Measurements from ENCODE around the gene PSMB2. TPM values are rescaled to one million over a fixed set of nuclear protein-coding genes. Genes with fewer than 3 reads are reported as not detected.

PSMB2 gene
- total RNA-seq, 1 experiment from 2014 or later: 122 TPM

DNA sequence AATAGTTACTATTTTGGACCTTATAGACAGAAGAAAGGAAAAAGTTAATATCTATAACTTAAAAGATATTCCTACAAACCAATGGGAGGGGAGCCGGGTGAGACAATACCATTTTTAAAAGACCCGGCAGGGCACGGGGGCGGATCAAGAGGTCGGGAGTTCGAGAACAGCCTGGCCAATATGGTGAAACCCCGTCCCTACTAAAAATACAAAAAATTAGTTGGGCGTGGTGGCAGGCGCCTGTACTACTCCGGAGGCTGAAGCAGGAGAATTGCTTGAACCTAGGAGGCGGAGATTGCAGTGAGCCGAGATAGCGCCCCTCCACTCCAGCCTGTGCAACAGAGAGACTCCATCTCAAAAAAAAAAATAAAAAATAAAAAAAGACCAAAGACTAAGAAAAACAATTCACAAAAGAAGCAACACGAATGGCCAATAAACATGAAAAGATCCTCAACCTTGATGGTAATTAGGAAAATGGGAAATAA is 1.2 kb upstream of the PSMB2 start (continued):
- TF ChIP-seq, protein P1, sequence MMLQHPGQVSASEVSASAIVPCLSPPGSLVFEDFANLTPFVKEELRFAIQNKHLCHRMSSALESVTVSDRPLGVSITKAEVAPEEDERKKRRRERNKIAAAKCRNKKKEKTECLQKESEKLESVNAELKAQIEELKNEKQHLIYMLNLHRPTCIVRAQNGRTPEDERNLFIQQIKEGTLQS (IDR thresholded peaks at IDR 0.05): no peak
- no peak for TF ChIP-seq TCF7L2 (IDR thresholded peaks at IDR 0.05; ENCODE audit: borderline replicate concordance, extremely low read depth, insufficient read depth, insufficient read length)
- TF ChIP-seq ZNF274 (IDR thresholded peaks at IDR 0.05; ENCODE audit: low read depth, low read length): no peak

DNA sequence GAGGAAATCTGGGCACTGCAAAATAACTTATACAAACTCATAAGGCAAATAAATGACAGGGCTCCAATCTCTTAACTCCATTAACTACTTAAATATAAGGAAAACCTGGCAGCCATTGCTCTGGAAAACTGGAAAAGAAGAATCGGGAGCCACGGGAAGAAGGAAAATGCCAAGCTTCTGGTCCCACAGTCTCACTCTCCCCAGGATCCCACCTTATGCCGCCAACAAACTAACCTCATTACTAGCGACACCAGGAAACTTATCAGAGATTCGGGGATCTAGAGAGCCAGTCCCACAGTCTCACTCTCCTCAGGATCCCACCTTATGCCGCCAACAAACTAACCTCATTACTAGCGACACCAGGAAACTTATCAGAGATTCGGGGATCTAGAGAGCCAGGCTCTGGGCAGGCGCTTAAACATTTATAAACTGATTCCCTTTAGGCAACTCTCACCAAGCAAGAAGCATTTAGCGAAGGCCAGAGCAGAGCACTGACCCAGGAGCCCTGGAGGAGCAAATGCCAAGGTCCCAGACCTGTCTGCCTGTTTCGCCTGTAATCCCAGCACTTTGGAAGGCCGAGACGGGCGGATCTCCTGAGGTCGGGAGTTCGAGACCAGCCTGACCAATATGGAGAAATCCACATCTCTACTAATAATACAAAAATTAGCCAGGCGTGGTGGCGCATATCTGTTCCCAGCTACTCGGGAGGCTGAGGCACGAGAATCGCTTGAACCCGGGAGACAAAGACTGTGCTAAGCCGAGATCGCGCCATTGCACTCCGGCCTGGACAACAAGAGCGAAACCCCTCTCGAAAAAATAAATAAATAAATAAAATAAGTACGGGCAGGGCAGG is 720 bp downstream of the PSMB2 start:
- Histone ChIP-seq H3K27ac (ENCODE audit: low read depth, low read length) (peak overlapping the region; percentile 89), H3K36me3 (ENCODE audit: control insufficient read depth in 1 of 2, insufficient read depth in 2 of 2, low read length in 2 of 2) (peaks cover 5 to 20% of the 10 kb centered on the region in 2 experiments; a peak in 3 of 4 replicates), H3K9me2 (ENCODE audit: insufficient read depth) (no peaks in the 10 kb centered on the region), H3K9me3 (ENCODE audit: control insufficient read depth in 1 of 2, insufficient read depth in 1 of 2, low read depth in 1 of 2, low read length in 2 of 2) (no peaks in the 10 kb centered on the region), H3K4me2 (ENCODE audit: low read length) (peak overlapping the region; percentile 77), H2AFZ (ENCODE audit: low read depth, low read length, poor library complexity, severe bottlenecking) (no peak overlapping the region), H3K9ac (ENCODE audit: low read length) (peak overlapping the region; percentile 86), H3K79me2 (ENCODE audit: insufficient read depth, low read length) (peaks cover 59% of the 10 kb centered on the region), H3K4me3 (replicated peaks in 1 of 2; ENCODE audit: low read depth in 1 of 2, low read length in 2 of 2) (peak overlapping the region; percentile 68 to 90), H3K27me3 (ENCODE audit: insufficient read depth, low read length) (peaks cover 5% of the 10 kb centered on the region; the same call in 1 of the 2 replicates), H3K4me1 (ENCODE audit: control insufficient read depth in 1 of 2, insufficient read depth in 2 of 2, low read length in 2 of 2) (peaks cover 3 to 31% of the 10 kb centered on the region in 2 experiments; a peak in 3 of 4 replicates), H4K20me1 (ENCODE audit: insufficient read depth) (peaks cover 7% of the 10 kb centered on the region; the same call in 1 of the 2 replicates)
- DNase-seq (ENCODE audit: low read depth, low spot score): no peak
- intact Hi-C loops (cut with micrococcal nuclease): loop anchor here (1.0 to 5.0 kb wide), 3 partner anchors 68 to 132 kb away; partner anchors contain the start of gene TFAP2E
- POLR2A ChIA-PET: interaction anchor here (1.6 kb wide), 1 partner anchor 13 kb away, joined by 4 read pairs; no protein-coding TSS in a partner anchor
- TF ChIP-seq CBX3 (IDR thresholded peaks at IDR 0.05; ENCODE audit: low read depth): peak; percentile 43; the same call in 1 of the 2 replicates
- no peak for TF ChIP-seq JUND (IDR thresholded peaks at IDR 0.05)
- RAD21 ChIA-PET (ENCODE audit: low non-redundant PET in 1 of 2, low total read pairs in 2 of 2, uncharacterized antibody in 2 of 2, unreplicated experiment in 2 of 2): no interaction called here
- TSS peak; percentile 52 for BruUV-seq (replicated peaks)
- peak; percentile 4 for ATAC-seq
- CTCF ChIA-PET: no interaction called here

Data from HCT116 (cell line).